AG04450 (cell line): ENCODE measurements around the gene VPREB3. TPM values are rescaled to one million over a fixed set of nuclear protein-coding genes. Genes with fewer than 3 reads are reported as not detected.

ENCODE experiments used
- CTCF ChIA-PET: fragments of 300-600, 350-600 bp; formaldehyde crosslinking; extraction: SDS; loops from one replicate; lab custom pipeline; 2022; ENCODE audit warnings: antibody characterized with exemption, inconsistent platforms; lab: Charles Lee
- POLR2A ChIA-PET: fragments of 350-600 bp; formaldehyde crosslinking; extraction: SDS; loops from one replicate; lab custom pipeline; 2021; ENCODE audit warnings: antibody characterized with exemption, inconsistent platforms; lab: Yijun Ruan, JAX
- DNase-seq: peaks from one replicate; pipeline ENCODE4 v3.0.0-alpha.2; 2011; ENCODE audit warnings: low read depth, low spot score
- H3K27ac ChIP-seq: one replicate; pipeline ENCODE4 v1.5.1; 2012; ENCODE audit warnings: low read depth, low read length, control low read depth
- H3K27me3 ChIP-seq: one replicate; pipeline ENCODE4 v1.6.0; 2012; ENCODE audit warnings: low read length; ENCODE audit not compliant: control insufficient read depth, insufficient read depth
- H3K4me3 ChIP-seq: 2 replicates; pipeline ENCODE4 v1.5.1; 2011; ENCODE audit warnings: mild to moderate bottlenecking, low read depth, low read length, control low read depth
- H3K9me3 ChIP-seq: 2 replicates; pipeline ENCODE4 v1.5.1; 2012; ENCODE audit warnings: low read length; ENCODE audit not compliant: control insufficient read depth, insufficient read depth
- polyA plus RNA-seq: library from polyadenylated mRNA; depleted of rRNA; stranded (reverse); fragments of >200 nt; gene quantifications from 2 replicates; pipeline ENCODE4 v1.2.3, GENCODE V29; 2011
- TF ChIP-seq, protein P1 (sequence below): IDR thresholded peaks from 2 replicates; pipeline ENCODE4 v1.5.1; 2011; ENCODE audit warnings: low read depth, low read length, control low read depth, inconsistent platforms

The VPREB3 gene
- polyA plus RNA-seq, 1 experiment = not detected

- TF ChIP-seq, protein P1, sequence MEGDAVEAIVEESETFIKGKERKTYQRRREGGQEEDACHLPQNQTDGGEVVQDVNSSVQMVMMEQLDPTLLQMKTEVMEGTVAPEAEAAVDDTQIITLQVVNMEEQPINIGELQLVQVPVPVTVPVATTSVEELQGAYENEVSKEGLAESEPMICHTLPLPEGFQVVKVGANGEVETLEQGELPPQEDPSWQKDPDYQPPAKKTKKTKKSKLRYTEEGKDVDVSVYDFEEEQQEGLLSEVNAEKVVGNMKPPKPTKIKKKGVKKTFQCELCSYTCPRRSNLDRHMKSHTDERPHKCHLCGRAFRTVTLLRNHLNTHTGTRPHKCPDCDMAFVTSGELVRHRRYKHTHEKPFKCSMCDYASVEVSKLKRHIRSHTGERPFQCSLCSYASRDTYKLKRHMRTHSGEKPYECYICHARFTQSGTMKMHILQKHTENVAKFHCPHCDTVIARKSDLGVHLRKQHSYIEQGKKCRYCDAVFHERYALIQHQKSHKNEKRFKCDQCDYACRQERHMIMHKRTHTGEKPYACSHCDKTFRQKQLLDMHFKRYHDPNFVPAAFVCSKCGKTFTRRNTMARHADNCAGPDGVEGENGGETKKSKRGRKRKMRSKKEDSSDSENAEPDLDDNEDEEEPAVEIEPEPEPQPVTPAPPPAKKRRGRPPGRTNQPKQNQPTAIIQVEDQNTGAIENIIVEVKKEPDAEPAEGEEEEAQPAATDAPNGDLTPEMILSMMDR = no peak
- CTCF ChIA-PET = no interaction called here
- Histone ChIP-seq H3K27me3 (no peaks in the 10 kb centered on the region), H3K4me3 (no peak overlapping the region), H3K9me3 (no peaks in the 10 kb centered on the region; the same call in 1 of the 2 replicates), H3K27ac (no peak overlapping the region)
- no peak for DNase-seq
- POLR2A ChIA-PET = no interaction called here
These were observed 40.3 kb downstream of the VPREB3 start for GRCh38 chr22:23713696-23714595.

GRCh38 chr22:23712256-23712655 is 42.0 kb downstream of the VPREB3 start:
- Histone ChIP-seq H3K9me3 (no peaks in the 10 kb centered on the region; the same call in 1 of the 2 replicates), H3K27ac (no peak overlapping the region), H3K27me3 (no peaks in the 10 kb centered on the region), H3K4me3 (no peak overlapping the region)
- TF ChIP-seq, protein P1 = no peak
- DNase-seq = no peak
- POLR2A ChIA-PET = no interaction called here
- CTCF ChIA-PET = interaction anchor here (0.6 kb wide), 1 partner anchor 146 kb away, joined by 4 read pairs; no protein-coding TSS in a partner anchor

- ChIA-PET POLR2A (no interaction called here), CTCF (no interaction called here)
- TF ChIP-seq, protein P1 = no peak
- no peak overlapping the region for H3K4me3 ChIP-seq
- no peak overlapping the region for H3K27ac ChIP-seq
- H3K27me3 ChIP-seq = no peaks in the 10 kb centered on the region
- no peak for DNase-seq
- no peaks in the 10 kb centered on the region for H3K9me3 ChIP-seq
These were observed 45.1 kb downstream of the VPREB3 start for GRCh38 chr22:23709107-23709506.

- Histone ChIP-seq H3K9me3 (no peaks in the 10 kb centered on the region), H3K27me3 (no peaks in the 10 kb centered on the region), H3K27ac (no peak overlapping the region), H3K4me3 (no peak overlapping the region)
- TF ChIP-seq, protein P1 = no peak
- ChIA-PET CTCF (no interaction called here), POLR2A (no interaction called here)
- DNase-seq = no peak
These were observed 46.0 kb downstream of the VPREB3 start for GRCh38 chr22:23708270-23708669.

- DNase-seq = no peak
- no peak overlapping the region for H3K4me3 ChIP-seq
- TF ChIP-seq, protein P1 = no peak
- ChIA-PET POLR2A (no interaction called here), CTCF (no interaction called here)
- H3K9me3 ChIP-seq = no peaks in the 10 kb centered on the region
- H3K27ac ChIP-seq = no peak overlapping the region
- no peaks in the 10 kb centered on the region for H3K27me3 ChIP-seq
These were observed 48.9 kb downstream of the VPREB3 start for GRCh38 chr22:23705358-23705757.
